Coronary artery (tissue), 2 donors: Measurements from ENCODE around the gene ZIC5.

Experiments used
- DNase-seq: peaks from one replicate; pipeline ENCODE4 v3.0.0-alpha.2; 2017; ENCODE audit warnings: low spot score
- H3K27ac ChIP-seq, 2 donors: fragments of 200-600 bp; sonication (generic); one replicate each; pipeline ENCODE4 v1.5.1; 2016 to 2019
- H3K4me3 ChIP-seq: fragments of 200-600 bp; sonication (generic); 2 replicates; pipeline ENCODE4 v1.5.1; 2016; ENCODE audit warnings: mild to moderate bottlenecking, moderate library complexity
- CTCF ChIP-seq: fragments of 200-600 bp; sonication (generic); IDR thresholded peaks from one replicate; pipeline ENCODE4 v1.5.1; 2019; ENCODE audit warnings: antibody characterized with exemption

ZIC5 gene

GRCh38 chr13:99986741-99987140 lies 15.2 kb upstream of the ZIC5 start:
- TF ChIP-seq CTCF = no peak
- H3K27ac ChIP-seq = no peak overlapping the region
- DNase-seq = no peak
- no peak overlapping the region for H3K4me3 ChIP-seq

GRCh38 chr13:99985886-99986527 lies 14.4 kb upstream of the ZIC5 start:
- TF ChIP-seq CTCF = no peak
- no peak for DNase-seq
- no peak overlapping the region for H3K4me3 ChIP-seq
- H3K27ac ChIP-seq = no peak overlapping the region

DNA sequence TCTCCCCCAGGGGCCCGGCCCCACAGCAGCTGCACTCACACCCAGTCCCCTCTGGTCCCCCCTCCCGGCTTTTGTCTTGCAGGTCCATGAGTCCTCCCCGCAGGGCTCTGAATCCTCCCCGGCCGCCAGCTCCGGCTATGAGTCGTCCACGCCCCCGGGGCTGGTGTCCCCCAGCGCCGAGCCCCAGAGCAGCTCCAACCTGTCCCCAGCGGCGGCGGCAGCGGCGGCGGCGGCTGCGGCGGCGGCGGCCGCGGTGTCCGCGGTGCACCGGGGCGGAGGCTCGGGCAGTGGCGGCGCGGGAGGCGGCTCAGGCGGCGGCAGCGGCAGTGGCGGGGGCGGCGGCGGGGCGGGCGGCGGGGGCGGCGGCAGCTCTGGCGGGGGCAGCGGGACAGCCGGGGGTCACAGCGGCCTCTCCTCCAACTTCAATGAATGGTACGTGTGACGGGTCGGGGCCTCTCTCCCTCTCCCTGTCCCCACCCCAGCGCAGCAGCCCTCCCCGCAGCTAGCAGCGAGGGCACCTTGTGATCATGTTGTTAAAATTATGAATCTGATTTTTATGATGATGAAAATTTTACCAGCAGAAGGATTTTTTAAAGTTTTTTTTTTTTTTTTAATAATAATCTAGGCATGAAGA lies 13.8 kb upstream of the ZIC5 start:
- peak overlapping the region; percentile 26 for H3K4me3 ChIP-seq
- no peak for DNase-seq
- no peak overlapping the region for H3K27ac ChIP-seq
- TF ChIP-seq CTCF = no peak

DNA sequence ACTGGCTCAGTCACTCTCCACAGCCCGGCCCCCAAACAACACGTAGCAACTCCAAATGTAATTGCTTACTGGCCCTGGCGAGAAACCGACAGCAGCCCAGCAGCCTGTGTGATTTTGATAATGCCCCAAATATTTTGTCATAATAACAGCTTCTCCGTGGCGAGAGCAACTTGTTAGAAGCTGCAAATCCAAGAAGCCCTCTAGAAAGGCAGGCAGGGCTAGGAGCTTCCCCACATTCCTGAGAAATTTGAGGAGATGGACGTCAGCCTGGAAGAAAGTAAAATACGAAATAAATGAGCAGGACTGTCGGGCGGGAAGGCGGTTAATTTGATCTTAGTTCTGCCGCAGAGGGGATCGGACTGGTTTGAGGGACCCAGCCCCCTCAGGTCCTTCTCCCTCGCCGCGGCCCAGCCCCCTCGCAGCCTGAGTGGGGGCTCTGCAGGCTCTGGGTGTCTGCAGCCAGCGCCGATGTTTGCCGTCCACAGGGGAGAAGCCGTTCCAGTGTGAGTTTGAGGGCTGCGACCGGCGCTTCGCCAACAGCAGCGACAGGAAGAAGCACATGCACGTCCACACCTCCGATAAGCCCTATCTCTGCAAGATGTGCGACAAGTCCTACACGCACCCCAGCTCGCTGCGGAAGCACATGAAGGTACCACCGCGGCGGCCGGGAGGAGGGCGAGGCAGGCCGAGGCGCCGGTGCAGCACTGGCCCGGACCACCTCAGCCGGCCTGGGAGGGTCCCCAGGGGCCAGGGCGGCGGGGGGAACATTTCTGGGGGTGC lies 13.1 kb upstream of the ZIC5 start:
- H3K27ac ChIP-seq = no peak overlapping the region
- no peak for TF ChIP-seq CTCF
- no peak for DNase-seq
- peak overlapping the region; percentile 26 for H3K4me3 ChIP-seq

DNA sequence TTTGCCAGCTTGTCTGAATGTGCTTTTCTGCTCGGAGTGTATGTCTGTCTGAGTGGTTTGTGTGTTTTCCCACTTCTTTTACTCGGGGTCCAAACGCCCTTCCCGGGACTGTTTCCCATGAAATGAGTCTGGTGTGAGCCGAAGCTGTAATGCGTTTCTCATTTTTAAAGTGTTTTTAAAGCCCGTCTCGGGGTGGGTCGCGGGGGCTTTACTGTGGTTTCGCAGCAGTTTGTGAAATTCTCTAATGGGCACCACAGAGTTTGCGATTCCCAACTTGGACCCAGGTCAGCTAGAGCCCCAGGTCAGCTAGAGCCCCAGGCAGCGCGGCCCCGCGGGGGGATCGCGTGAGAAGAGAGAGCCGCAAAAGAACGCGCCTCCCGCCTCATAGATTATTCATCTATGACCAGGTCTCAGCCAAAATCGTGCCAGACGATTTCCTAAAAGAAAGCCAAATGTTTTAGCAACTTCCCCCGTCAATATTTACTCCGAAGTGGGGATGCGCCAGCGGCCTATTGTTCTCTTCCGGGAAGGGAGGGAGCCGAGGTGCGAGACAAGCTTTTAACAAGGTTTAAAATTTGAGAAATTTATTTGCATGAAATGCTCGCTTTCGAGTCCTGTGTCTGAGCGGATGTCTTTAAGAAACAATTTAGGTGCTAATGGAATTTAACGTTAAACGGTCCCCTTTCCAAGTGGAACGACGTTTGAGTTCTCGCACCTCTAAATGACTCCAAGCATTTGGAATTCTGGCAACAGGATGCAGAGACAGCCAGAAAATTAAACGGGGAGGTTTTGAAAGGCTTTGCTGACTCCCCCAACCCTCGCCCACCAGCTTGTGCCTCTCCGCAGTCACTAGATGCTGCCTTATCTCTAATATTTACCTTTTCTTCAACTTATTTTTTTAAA lies 12.2 kb upstream of the ZIC5 start:
- Histone ChIP-seq H3K4me3 (no peak overlapping the region), H3K27ac (no peak overlapping the region)
- no peak for TF ChIP-seq CTCF
- no peak for DNase-seq

- H3K27ac ChIP-seq = no peak overlapping the region
- TF ChIP-seq CTCF = no peak
- H3K4me3 ChIP-seq = peak overlapping the region; percentile 77
- no peak for DNase-seq
Measured at GRCh38 chr13:99982731-99983498, 11.3 kb upstream of the ZIC5 start.
